Tibial nerve (tissue), 4 donors: ENCODE data around the gene MAP7D1. TPM values are rescaled to one million over a fixed set of nuclear protein-coding genes. Genes with fewer than 3 reads are reported as not detected.
A peak's percentile ranks its signal among the peaks of the same experiment; 100 is the strongest.

ENCODE experiments used
- DNase-seq, 2 donors: peaks; one replicate each; pipeline ENCODE4 v3.0.0-alpha.2; 2019; ENCODE audit warnings: low spot score in 2 of 2
- H3K27ac ChIP-seq, 4 donors: fragments of 200-600 bp; sonication (generic) in 3 of 4; one replicate each; pipeline ENCODE4 v1.5.1; 2017 to 2019; ENCODE audit warnings: mild to moderate bottlenecking in 1 of 4
- H3K27me3 ChIP-seq, 2 donors: fragments of 200-600 bp; sonication (generic) in 1 of 2; one replicate each; pipeline versions ENCODE4 v1.5.1 to v1.6.0; 2017 to 2019
- H3K36me3 ChIP-seq, 3 donors: fragments of 200-600 bp; sonication (generic); one replicate each; pipeline ENCODE4 v1.5.1; 2018 to 2019
- H3K4me1 ChIP-seq, 4 donors: fragments of 200-600 bp; sonication (generic) in 3 of 4; one replicate each; pipeline ENCODE4 v1.5.1; 2017 to 2019
- H3K4me3 ChIP-seq, 4 donors: fragments of 200-600 bp; sonication (generic) in 3 of 4; one replicate each; pipeline ENCODE4 v1.5.1; 2017 to 2019; ENCODE audit warnings: mild to moderate bottlenecking in 1 of 4, moderate library complexity in 1 of 4
- H3K9me3 ChIP-seq, 4 donors: fragments of 200-600 bp; sonication (generic) in 3 of 4; one replicate each; pipeline ENCODE4 v1.5.1; 2017 to 2019
- CTCF ChIP-seq, 5 experiments: fragments of 200-600 bp in 3 of 5; fragments of 450-650 bp in 2 of 5; sonication (generic) in 3 of 5; IDR thresholded peaks; one replicate each; pipeline ENCODE4 v1.5.1; 2016 to 2019; ENCODE audit warnings: antibody characterized with exemption in 5 of 5, mild to moderate bottlenecking in 3 of 5, moderate library complexity in 2 of 5
- EP300 ChIP-seq, 2 donors: sonication (generic); formaldehyde crosslinking; IDR thresholded peaks; one replicate each; pipeline ENCODE4 v1.6.1; 2017; ENCODE audit warnings: antibody characterized with exemption in 2 of 2, mild to moderate bottlenecking in 1 of 2
- POLR2A ChIP-seq, 2 donors: fragments of 450-650 bp; IDR thresholded peaks; one replicate each; pipeline ENCODE4 v1.6.1; 2017; ENCODE audit warnings: antibody characterized with exemption in 2 of 2, mild to moderate bottlenecking in 2 of 2, moderate library complexity in 2 of 2
- WGBS, 2 donors: methylation state at CpG; one replicate each; pipeline ENCODE4 v1.1.5; 2018; 5-methylcytosine and 5-hydroxymethylcytosine counted together
- total RNA-seq, 4 donors: library from RNA; depleted of rRNA; stranded (reverse); fragments of >200 nt; gene quantifications; one replicate each; pipeline ENCODE4 v1.1.0, GENCODE V29; 2016

Gene MAP7D1
- total RNA-seq, 4 donors from 2014 or later: 85.0 to 184 (median 121) TPM

DNA sequence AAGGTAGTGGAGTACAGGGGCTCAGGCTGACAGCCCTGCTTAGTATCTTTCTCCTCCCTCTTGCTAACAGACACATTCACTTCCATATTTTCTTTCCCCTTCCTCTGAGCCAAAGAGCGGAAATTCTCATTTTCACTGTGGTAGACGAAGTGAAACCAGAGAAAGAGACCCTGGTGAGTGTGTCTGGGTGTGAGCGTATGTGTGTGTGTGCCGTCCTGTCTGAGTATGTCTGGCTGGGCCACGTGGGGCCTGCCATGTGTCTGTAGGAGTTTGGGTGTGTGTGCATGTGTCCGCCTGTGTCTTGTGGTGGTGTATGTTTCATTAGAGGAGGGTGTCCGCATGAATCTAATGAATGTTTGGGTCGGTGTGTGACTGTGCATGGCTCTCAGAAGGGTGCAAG lies 32.6 kb upstream of the MAP7D1 start:
- 33 to 49% methylated on average over 8 of the region's 8 CpGs for WGBS, 2 donors
- TF ChIP-seq EP300 (IDR thresholded peaks at IDR 0.05): peak in 1 of 2 donors; percentile 54
- TF ChIP-seq POLR2A (IDR thresholded peaks at IDR 0.05): no peak
- Histone ChIP-seq H3K4me1 (peaks cover 0 to 63% (median 19%) of the 10 kb centered on the region in 4 donors), H3K36me3 (no peaks in the 10 kb centered on the region), H3K27ac (peak overlapping the region; percentile 32 to 88 (median 66)), H3K4me3 (peak overlapping the region in 1 of 4 donors; percentile 60), H3K27me3 (no peaks in the 10 kb centered on the region), H3K9me3 (no peaks in the 10 kb centered on the region)
- no peak for DNase-seq

DNA sequence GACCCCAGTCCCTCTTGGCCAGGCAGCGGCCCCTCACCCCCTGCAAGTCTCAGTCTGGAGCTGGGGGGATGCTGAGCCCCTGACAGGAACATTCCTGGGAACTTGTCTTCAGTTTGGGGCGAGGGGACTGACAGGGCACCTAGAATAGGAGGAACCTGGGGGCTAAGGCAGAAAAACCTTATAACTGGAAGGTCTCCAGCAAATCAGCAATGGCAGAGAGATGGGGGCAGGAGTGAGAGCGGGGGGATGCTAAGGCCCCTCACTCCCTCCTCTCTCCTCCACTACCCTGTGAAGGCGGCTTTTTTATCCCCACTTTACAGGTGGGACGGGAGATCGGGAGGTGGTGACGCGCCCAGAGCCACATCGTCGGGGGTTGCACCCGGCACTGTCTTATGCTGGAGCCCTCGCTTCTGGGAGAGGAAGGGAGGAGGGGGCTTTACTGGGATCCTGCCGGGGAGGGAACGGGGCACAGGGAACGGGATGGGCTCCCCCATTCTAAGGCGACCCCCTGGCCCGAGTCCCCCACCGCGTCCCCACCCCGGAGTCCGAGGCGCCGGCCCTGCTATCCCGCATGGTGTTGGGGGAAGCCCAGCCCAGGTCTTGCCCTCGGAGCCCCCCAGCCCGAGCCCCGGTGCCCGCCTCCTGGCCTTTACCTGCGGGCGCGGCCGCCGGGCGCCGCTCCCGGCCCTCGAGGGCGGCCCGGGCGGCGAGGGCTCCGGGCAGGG lies 31.4 kb upstream of the MAP7D1 start:
- no peaks in the 10 kb centered on the region for H3K27me3 ChIP-seq
- peak overlapping the region in 3 of 4 donors; percentile 31 to 60 (median 39) for H3K4me3 ChIP-seq
- no peaks in the 10 kb centered on the region for H3K36me3 ChIP-seq
- no peaks in the 10 kb centered on the region for H3K9me3 ChIP-seq
- H3K27ac ChIP-seq: peak overlapping the region in 3 of 4 donors; percentile 57 to 88 (median 79)
- peaks cover 0 to 51% (median 11%) of the 10 kb centered on the region in 4 donors for H3K4me1 ChIP-seq
- 39 to 49% methylated on average over 19 to 25 of the region's 42 CpGs for WGBS, 2 donors
- TF ChIP-seq EP300 (IDR thresholded peaks at IDR 0.05) (no peak), POLR2A (IDR thresholded peaks at IDR 0.05) (no peak), CTCF (IDR thresholded peaks at IDR 0.05) (no peak)
- no peak for DNase-seq

DNA sequence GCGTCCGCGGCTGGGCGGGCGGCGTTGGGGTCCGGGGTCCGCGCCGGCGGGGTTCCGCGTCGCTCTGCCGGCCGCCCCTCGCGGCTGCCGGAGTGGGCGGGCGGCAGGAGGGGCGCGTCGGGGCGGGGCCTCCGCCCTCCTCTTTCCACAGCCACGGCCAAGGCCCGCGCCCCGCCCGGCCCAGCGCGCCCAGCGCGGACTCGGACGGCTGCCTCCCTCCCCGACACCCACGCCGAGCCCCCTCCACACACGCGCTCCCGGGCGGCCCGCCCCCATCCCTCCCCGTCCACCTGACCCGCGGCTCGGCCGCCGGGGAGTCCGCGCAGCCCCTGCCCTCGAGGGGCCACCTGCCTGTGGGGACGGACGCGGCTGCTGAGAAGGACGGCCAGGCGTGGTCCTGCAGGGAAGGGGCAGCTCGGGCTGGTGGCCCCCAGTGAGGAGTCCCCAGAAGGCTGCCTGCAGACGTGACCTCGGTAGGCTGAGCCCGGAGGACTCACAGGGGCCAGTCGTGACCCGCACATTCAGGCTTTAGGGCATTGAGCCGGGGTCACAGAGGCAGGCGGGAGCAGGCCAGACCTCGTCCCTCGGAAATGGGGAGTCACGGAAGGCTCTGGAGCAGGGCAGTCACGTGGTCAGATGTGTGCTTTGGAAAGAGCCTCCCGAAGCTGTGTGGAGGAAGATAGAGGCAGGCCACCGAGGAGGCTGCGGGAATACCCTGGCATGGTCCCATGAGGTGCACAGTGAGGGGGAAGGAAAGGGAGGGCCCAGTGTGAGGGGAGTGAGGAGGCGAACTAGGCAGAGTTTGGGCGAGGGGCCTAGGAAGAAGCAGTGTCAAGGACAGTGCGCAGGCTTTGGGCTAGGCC lies 30.6 kb upstream of the MAP7D1 start, which contains the start of gene COL8A2:
Gene COL8A2, minus strand, starts transcription at position 94 of the 863 bp plus-strand sequence. CDS start 24,980 bp downstream, outside the sequence.
- Histone ChIP-seq H3K9me3 (no peaks in the 10 kb centered on the region), H3K4me3 (peak within 1 kb of the TSS; percentile 27 to 60 (median 44)), H3K27me3 (no peaks in the 10 kb centered on the region), H3K4me1 (peaks cover 0 to 43% (median 6%) of the 10 kb centered on the region in 4 donors), H3K27ac (peak within 1 kb of the TSS; percentile 52 to 88 (median 79)), H3K36me3 (no peaks in the 10 kb centered on the region)
- no peak for DNase-seq
- WGBS, 2 donors: 21 to 22% methylated on average over 13 to 18 of the region's 77 CpGs
- TF ChIP-seq POLR2A (IDR thresholded peaks at IDR 0.05) (peak in 1 of 2 donors; percentile 1), EP300 (IDR thresholded peaks at IDR 0.05) (no peak)

- no peaks in the 10 kb centered on the region for H3K27me3 ChIP-seq
- WGBS, 2 donors: 64 to 66% methylated on average over 21 of the region's 21 CpGs
- peaks cover 0 to 41% (median 6%) of the 10 kb centered on the region in 4 donors for H3K4me1 ChIP-seq
- no peaks in the 10 kb centered on the region for H3K36me3 ChIP-seq
- TF ChIP-seq CTCF (IDR thresholded peaks at IDR 0.05) (no peak), POLR2A (IDR thresholded peaks at IDR 0.05) (no peak), EP300 (IDR thresholded peaks at IDR 0.05) (no peak)
- no peaks in the 10 kb centered on the region for H3K9me3 ChIP-seq
- H3K27ac ChIP-seq: peak overlapping the region in 3 of 4 donors; percentile 52 to 88 (median 84)
- peak overlapping the region in 2 of 4 donors; percentile 49 to 60 for H3K4me3 ChIP-seq
- no peak for DNase-seq
These were observed 29.8 kb upstream of the MAP7D1 start for GRCh38 chr1:36126005-36126716.

DNA sequence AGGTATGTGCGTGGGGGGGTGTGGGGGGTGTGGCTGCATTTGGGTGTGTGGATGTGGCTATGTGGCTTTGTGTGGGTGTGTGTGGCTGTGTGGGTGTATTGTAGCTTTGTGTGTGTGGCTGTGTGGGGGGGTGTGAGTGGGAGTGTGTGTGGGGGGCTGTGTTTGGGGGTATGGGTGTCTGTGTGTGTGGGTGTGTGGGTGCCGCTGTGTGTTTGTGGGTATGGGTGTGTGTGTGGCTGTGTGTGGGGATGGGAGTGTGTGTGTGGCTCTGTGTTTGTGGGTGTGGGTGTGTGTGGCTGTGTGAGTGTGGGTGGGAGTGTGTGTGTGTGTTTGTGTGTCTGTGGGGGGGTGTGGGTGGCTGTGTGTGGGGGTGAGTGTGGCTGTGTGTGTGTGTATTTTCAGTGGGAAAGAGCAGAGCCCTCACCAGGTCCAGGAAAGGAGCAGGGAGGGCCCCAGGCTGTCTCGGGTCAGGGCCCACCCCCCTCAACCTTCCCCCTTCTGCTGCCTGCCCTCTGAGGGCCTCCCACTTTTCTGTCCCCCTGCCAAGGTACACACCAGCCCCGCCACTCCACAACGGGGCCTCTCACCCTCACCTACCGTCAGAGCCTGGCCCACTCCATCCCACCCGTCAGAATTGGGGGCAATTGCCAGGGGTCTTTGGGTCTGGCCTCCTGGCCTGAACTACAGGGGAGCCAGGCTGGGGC lies 29.0 kb upstream of the MAP7D1 start:
- Histone ChIP-seq H3K9me3 (no peaks in the 10 kb centered on the region), H3K27ac (peak overlapping the region in 2 of 4 donors; percentile 64 to 88), H3K27me3 (no peaks in the 10 kb centered on the region), H3K4me1 (peaks cover 0 to 41% (median 6%) of the 10 kb centered on the region in 4 donors), H3K4me3 (no peak overlapping the region), H3K36me3 (no peaks in the 10 kb centered on the region)
- TF ChIP-seq EP300 (IDR thresholded peaks at IDR 0.05): no peak
- no peak for TF ChIP-seq CTCF (IDR thresholded peaks at IDR 0.05)
- TF ChIP-seq POLR2A (IDR thresholded peaks at IDR 0.05): no peak
- no peak for DNase-seq
- WGBS, 2 donors: 40 to 60% methylated on average over 3 to 7 of the region's 7 CpGs
